C4-2B (cell line): ENCODE data around the gene AMER3.

Source experiments
- ZFX ChIP-seq: fragments of 450-650 bp; IDR thresholded peaks from 2 replicates; pipeline ENCODE4 v1.6.1; 2017
- TF ChIP-seq, protein P1 (sequence below): fragments of 450-650 bp; conservative IDR thresholded peaks from 2 replicates; pipeline ENCODE4 v1.5.1; 2017; ENCODE audit warnings: mild to moderate bottlenecking

DNA sequence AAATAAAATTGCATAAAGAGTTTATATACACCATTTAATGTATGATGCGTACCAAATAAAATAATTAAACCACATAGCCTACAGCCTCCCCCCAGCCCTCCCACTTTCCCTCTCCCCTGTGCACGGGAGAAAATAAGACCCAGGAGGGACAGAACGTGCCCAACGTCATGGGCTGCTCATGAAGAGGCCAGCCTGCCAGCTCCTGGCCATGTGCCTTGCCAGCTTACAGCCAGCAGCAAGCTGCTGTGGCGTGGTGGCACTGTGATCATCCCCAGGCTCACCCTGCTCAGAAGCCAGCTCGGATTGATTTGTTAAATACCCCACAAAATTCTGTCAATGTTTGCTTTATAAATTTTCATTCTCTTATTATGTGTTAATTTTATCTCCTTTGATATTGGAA, 18.9 kb upstream of the AMER3 start:
- TF ChIP-seq, protein P1, sequence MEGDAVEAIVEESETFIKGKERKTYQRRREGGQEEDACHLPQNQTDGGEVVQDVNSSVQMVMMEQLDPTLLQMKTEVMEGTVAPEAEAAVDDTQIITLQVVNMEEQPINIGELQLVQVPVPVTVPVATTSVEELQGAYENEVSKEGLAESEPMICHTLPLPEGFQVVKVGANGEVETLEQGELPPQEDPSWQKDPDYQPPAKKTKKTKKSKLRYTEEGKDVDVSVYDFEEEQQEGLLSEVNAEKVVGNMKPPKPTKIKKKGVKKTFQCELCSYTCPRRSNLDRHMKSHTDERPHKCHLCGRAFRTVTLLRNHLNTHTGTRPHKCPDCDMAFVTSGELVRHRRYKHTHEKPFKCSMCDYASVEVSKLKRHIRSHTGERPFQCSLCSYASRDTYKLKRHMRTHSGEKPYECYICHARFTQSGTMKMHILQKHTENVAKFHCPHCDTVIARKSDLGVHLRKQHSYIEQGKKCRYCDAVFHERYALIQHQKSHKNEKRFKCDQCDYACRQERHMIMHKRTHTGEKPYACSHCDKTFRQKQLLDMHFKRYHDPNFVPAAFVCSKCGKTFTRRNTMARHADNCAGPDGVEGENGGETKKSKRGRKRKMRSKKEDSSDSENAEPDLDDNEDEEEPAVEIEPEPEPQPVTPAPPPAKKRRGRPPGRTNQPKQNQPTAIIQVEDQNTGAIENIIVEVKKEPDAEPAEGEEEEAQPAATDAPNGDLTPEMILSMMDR, result no peak
- TF ChIP-seq ZFX, result no peak
